ENCODE results near the gene SEPTIN8.

DNA sequence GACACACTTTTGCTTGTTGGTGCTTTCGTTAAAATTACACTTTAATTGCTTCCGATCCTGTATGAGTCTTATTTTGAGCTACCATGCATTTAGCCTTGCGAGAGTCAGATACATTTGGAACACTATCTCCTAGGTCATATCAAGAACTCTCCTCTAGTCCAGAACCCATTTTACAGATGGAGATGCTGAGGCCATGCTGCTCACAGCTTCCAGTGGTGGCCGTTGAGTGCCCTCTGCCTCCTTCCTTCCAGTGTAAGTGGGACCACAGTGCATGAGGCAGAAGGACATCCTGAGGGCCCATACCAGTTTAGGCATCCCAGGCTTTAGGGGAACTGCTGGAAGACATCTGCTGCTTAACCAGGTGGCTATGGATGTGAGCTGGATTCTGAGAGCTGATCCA, 22.9 kb downstream of the SEPTIN8 start:
- TF ChIP-seq, protein P1, sequence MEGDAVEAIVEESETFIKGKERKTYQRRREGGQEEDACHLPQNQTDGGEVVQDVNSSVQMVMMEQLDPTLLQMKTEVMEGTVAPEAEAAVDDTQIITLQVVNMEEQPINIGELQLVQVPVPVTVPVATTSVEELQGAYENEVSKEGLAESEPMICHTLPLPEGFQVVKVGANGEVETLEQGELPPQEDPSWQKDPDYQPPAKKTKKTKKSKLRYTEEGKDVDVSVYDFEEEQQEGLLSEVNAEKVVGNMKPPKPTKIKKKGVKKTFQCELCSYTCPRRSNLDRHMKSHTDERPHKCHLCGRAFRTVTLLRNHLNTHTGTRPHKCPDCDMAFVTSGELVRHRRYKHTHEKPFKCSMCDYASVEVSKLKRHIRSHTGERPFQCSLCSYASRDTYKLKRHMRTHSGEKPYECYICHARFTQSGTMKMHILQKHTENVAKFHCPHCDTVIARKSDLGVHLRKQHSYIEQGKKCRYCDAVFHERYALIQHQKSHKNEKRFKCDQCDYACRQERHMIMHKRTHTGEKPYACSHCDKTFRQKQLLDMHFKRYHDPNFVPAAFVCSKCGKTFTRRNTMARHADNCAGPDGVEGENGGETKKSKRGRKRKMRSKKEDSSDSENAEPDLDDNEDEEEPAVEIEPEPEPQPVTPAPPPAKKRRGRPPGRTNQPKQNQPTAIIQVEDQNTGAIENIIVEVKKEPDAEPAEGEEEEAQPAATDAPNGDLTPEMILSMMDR (IDR thresholded peaks at IDR 0.05), result no peak
- TF ChIP-seq POLR2A (IDR thresholded peaks at IDR 0.05), result no peak
